Measurements from ENCODE around the gene MAPKAP1. TPM values are rescaled to one million over a fixed set of nuclear protein-coding genes. Genes with fewer than 3 reads are reported as not detected.

Gene MAPKAP1
- total and polyA plus RNA-seq, 9 of the 15 experiments (the other 6 are each of a cell fraction or from before 2014, with no cell fraction given): 2.6 to 82.1 (median 61.1) TPM

- no peak for TF ChIP-seq NKRF (IDR thresholded peaks at IDR 0.05; ENCODE audit: borderline replicate concordance)
- TF ChIP-seq ZBTB12 (CRISPR knock-in tag; IDR thresholded peaks at IDR 0.05): no peak
- no peak for TF ChIP-seq ZNF785 (CRISPR knock-in tag; IDR thresholded peaks at IDR 0.05)
- TF ChIP-seq ZNF511 (CRISPR knock-in tag; IDR thresholded peaks at IDR 0.05): no peak
- no peak for TF ChIP-seq TSHZ1 (CRISPR knock-in tag; IDR thresholded peaks at IDR 0.05)
Measured at GRCh38 chr9:125437771-125438221, 269.2 kb downstream of the MAPKAP1 start (continued).

All from K562 (cell line).